GM06990 (cell line): Measurements from ENCODE around the gene EIF4E2.

Experiments
- DNase-seq: peaks from one replicate; pipeline ENCODE4 v3.0.0-alpha.2; 2011; ENCODE audit not compliant: insufficient read length; ENCODE audit errors: extremely low read depth
- H3K27me3 ChIP-seq: replicated peaks from 2 replicates; pipeline ENCODE4 v1.6.0; 2011; ENCODE audit warnings: low read length; ENCODE audit not compliant: control insufficient read depth, insufficient read depth
- H3K36me3 ChIP-seq: 2 replicates; pipeline ENCODE4 v1.5.1; 2011; ENCODE audit warnings: low read length; ENCODE audit not compliant: control insufficient read depth, insufficient read depth
- H3K4me3 ChIP-seq: replicated peaks from 2 replicates; pipeline ENCODE4 v1.5.1; 2011; ENCODE audit warnings: low read depth, mild to moderate bottlenecking, control low read depth, low read length
- TF ChIP-seq, protein P1 (sequence below): IDR thresholded peaks from 2 replicates; pipeline ENCODE4 v1.5.1; 2011; ENCODE audit warnings: low read length, control low read depth, mild to moderate bottlenecking, inconsistent platforms; ENCODE audit not compliant: insufficient read depth, poor library complexity, severe bottlenecking

Gene EIF4E2

DNA sequence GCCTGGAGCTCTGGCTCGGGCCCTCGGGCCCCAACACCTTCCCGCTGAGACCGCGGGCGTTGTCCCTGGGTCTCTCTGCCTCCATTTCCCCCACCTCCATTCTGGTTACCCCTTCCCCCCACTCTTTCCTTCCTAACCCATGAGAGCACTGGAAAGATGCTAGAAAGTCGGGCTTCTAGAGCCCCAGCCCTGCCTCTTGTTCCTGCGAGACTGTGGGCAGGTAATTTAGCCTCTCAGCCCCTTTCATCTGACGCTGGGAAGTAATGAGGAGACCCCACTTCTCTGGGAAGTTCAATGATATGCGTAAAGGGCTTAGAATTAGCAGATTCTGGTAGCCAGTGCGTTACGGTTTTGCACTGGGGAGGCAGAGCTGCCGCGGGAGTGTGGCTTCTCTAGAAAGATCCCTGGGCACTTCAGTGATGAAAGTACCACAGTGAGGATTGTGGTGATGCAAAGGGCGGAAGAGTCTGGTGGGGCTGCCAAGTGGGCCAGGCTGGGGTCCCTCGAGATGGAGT lies 46.6 kb upstream of the EIF4E2 start:
- H3K36me3 ChIP-seq: no peaks in the 10 kb centered on the region
- no peak overlapping the region for H3K4me3 ChIP-seq
- TF ChIP-seq, protein P1, sequence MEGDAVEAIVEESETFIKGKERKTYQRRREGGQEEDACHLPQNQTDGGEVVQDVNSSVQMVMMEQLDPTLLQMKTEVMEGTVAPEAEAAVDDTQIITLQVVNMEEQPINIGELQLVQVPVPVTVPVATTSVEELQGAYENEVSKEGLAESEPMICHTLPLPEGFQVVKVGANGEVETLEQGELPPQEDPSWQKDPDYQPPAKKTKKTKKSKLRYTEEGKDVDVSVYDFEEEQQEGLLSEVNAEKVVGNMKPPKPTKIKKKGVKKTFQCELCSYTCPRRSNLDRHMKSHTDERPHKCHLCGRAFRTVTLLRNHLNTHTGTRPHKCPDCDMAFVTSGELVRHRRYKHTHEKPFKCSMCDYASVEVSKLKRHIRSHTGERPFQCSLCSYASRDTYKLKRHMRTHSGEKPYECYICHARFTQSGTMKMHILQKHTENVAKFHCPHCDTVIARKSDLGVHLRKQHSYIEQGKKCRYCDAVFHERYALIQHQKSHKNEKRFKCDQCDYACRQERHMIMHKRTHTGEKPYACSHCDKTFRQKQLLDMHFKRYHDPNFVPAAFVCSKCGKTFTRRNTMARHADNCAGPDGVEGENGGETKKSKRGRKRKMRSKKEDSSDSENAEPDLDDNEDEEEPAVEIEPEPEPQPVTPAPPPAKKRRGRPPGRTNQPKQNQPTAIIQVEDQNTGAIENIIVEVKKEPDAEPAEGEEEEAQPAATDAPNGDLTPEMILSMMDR: no peak
- peaks cover 4% of the 10 kb centered on the region for H3K27me3 ChIP-seq
- no peak for DNase-seq

DNA sequence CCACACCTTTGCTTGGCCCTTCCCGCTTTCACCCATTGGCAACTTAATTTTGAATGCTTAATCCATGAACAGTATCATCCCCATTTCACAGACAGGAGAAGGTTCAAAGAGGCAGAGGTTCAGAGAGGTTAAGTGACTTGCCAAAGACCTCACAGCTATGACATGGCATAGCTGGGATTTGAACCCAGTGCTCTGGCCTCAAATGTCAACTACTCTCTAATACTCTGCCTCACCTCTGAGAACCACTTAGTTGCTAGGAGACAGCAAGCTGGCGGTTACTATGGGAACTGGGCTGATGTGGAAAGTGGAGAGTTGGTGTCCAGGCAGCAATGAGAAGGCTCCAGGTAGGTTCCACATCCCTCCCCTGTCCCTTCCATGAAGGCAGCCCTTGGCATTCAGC lies 46.1 kb upstream of the EIF4E2 start:
- no peak for DNase-seq
- Histone ChIP-seq H3K36me3 (no peaks in the 10 kb centered on the region), H3K4me3 (no peak overlapping the region), H3K27me3 (peaks cover 4% of the 10 kb centered on the region)
- TF ChIP-seq, protein P1: no peak

DNA sequence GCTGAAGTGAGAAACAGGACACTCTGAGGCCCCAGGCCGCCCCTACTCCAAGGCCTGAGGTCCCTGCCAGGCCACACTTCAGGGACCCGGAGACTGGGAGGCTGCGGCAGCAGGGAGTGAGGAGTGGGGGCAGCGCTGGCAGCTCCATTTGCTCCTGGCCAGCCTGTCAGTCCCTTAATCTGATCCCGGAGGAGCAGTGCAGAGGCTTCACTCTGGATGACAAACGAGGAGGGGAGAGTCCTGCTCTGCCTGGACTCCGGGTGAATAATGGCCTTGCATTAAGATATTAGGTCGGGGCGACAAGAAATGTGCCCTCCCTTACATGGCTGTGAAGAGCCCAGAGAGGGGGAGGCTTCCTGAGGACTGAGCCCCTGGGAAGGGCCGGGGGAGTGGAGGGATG lies 44.6 kb upstream of the EIF4E2 start:
- Histone ChIP-seq H3K27me3 (peaks cover 4% of the 10 kb centered on the region), H3K4me3 (no peak overlapping the region), H3K36me3 (no peaks in the 10 kb centered on the region)
- TF ChIP-seq, protein P1: no peak
- no peak for DNase-seq

DNA sequence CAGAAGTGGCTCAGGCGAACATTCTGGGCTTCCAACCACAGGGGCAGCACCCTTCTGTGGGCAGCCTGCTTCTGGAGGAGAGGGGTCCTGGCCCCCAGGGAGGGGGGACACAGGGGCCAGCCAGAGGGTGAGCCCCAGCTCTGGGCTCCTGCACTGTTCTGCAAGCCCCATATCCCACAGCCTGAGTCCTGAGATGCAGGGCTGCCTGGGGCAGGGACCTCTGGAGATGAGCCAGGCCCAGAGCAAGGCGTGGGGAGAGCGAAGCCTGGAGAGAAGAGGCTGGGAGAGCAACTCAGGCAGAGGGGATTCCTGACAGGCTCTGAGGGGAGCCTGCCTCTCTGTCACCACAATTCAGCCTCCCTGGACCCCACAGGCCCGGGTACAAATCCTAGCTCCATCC lies 43.8 kb upstream of the EIF4E2 start:
- TF ChIP-seq, protein P1: no peak
- no peak for DNase-seq
- H3K4me3 ChIP-seq: no peak overlapping the region
- no peaks in the 10 kb centered on the region for H3K36me3 ChIP-seq
- peaks cover 5% of the 10 kb centered on the region for H3K27me3 ChIP-seq

DNA sequence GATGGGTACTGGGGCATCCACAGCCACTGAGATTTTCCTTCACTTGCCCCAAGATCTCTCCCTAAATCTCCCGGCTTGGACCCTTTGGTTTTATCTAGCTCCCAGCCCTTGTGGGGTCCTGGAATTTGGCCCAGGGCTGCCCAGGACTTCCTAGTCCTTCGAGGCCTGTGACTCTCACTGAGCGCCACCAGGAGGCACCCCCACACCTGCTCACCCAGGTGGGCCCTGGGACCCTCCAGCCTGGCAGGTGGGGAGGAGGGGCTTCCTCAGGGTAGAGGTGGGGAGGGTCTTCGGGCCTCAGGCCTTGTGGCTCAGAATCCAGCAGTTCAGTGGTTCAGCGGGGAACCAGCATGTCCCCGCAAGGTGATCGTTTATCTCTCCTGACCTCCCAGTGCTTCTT lies 42.2 kb upstream of the EIF4E2 start:
- H3K4me3 ChIP-seq: no peak overlapping the region
- DNase-seq: no peak
- H3K27me3 ChIP-seq: peaks cover 4% of the 10 kb centered on the region
- no peaks in the 10 kb centered on the region for H3K36me3 ChIP-seq
- TF ChIP-seq, protein P1: no peak

DNA sequence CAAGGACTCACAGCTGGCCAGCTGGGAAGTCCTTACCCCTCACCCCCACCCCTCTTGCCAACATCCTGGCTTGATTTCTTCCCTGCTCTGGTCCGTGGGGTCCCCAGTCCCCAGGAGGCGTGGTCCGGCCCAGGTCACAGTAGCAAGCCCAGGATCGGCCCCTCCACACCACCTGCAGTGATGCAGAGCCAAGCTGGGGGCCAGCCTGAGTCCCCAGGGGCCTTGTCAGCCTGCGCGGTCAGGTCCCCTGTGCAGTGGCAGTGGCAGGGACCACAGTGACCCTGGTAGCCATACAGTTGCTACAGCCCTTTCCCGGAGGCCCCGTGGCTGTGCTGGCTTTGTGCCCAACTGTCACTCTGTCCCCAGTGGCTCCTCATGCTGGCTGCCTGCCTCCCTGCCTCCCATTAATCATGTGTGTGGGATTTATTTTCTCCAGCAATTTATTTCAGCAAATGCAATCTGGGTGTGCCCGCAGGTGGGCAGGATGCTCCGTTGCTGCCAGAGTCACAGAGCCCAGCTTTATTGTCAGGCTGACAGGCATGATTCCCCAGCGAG lies 39.1 kb upstream of the EIF4E2 start:
- DNase-seq: no peak
- TF ChIP-seq, protein P1: no peak
- H3K4me3 ChIP-seq: no peak overlapping the region

More for the DNA sequence above, 39.1 kb upstream of the EIF4E2 start:
- H3K36me3 ChIP-seq: no peaks in the 10 kb centered on the region
- peaks cover 2% of the 10 kb centered on the region for H3K27me3 ChIP-seq
